ENCODE results near the gene TIAM2.
A peak's percentile ranks its signal among the peaks of the same experiment; 100 is the strongest.

Gene TIAM2

DNA sequence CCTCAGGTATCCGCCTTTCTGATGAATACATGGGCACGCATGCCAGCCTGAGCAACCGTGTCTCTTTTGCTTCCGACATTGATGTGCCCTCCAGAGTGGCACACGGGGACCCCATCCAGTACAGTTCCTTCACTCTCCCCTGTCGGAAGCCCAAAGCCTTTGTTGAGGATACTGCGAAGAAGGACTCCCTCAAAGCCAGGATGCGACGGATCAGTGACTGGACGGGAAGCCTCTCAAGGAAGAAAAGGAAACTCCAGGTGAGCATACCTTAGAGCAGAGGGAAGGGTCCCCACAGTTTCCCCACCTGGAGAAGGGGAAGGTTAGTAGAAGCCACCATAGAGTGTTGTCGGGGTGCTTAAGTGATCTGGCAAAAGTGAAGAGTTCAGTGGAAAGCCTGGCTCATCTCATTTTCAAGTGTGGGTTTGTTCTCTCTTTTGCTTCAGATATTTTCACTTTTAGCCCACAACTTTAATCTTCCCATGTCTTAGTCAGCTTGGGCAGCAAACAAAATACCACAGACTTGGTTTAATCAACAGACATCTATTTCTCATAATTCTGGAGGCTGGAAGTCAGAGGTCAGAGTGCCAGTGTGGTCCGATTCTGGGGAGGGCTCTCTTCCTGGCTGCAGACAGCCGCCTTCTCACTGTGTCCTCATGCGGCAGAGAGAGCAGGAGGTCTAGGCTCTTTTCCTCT, 135.2 kb downstream of the TIAM2 start:
- no peak for DNase-seq (ENCODE audit: low read depth)

- no peak for DNase-seq (ENCODE audit: low read depth)
Observed at GRCh38 chr6:155132617-155133016, 137.5 kb downstream of the TIAM2 start.

DNA sequence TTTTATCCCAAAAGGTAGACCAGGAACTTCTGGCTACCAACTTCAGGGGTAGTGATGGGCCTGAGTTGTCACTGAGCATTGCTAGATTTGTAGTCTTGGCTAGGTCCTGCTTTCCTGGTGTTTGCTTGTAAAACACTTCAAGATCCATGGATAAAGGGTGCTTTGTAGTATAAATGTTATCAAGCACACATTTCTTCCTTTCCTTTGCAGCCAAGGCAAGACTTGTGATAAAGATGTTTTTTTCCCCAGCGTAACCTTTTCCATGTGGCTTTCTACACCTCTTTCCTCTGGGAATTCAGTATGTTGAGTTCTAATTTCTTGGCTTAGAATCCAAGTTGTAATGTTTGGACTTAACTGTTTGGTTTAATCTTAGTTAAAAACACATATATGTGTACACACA, 145.9 kb downstream of the TIAM2 start:
- no peak for DNase-seq (ENCODE audit: low read depth)

DNA sequence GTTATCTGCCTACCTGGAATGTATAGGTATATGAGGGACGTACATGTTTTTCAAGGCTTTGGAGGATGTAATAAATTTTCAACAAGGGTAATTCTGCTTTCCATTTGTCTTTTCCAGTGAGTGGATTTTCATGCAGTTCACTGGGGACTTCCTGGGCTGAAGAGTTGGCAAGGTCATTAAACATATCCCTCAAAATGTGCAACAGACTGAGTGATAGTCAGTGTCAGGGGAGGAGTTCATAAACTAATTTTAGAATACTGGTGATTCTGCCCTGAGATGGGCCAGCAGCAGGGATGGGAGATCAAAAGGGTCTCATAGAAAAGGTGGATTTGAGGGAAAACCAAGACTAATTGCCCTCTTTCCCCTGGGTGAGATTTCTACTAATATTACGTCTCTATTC, 146.4 kb downstream of the TIAM2 start:
- DNase-seq (ENCODE audit: low read depth): no peak

DNA sequence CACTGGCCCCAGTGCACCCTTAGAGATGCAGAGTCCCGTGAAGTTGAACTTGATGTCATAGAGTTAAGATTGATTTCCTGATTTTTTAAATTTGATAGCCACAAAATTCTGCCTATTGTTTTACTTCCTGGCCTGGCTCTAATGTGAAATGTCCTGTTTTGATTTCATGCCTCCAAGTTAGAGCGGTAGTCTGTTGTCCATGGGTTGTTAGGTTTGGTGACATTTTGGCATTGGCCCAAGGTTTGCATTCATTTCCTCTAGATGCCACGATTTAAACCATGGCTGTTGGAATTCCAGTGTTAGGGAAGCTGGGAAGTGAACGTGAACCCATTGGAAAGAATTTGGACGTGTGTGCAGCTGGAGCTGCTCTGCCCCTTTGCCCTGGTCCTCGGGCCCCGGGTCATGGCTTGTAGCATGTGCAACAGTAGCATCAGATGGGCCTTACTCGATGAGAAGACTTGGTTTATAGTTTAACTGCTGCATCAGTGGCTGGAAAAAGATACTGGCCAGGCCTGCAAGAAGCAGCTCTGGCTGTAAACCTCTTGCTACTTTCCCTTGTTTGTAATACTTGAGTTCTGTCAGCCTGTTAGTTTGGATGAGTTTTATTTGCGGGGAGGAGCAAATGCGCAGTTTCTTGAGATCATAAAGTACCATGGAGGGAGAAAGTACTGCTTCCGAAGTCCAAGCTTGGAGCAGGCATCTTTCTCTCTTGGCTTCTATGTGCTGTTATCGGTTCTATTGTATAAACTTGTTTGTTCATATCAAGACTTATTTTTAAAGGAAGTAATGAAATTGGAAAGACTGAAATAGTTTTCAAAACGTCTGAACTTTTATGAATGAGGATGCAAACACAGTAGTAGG, 147.3 kb downstream of the TIAM2 start:
- no peak for DNase-seq (ENCODE audit: low read depth)

GRCh38 chr6:155143029-155143577, 148.0 kb downstream of the TIAM2 start:
- DNase-seq (ENCODE audit: low read depth): peak; percentile 64

- no peak for DNase-seq (ENCODE audit: low read depth)
Observed at GRCh38 chr6:155143578-155144106, 148.5 kb downstream of the TIAM2 start.

DNA sequence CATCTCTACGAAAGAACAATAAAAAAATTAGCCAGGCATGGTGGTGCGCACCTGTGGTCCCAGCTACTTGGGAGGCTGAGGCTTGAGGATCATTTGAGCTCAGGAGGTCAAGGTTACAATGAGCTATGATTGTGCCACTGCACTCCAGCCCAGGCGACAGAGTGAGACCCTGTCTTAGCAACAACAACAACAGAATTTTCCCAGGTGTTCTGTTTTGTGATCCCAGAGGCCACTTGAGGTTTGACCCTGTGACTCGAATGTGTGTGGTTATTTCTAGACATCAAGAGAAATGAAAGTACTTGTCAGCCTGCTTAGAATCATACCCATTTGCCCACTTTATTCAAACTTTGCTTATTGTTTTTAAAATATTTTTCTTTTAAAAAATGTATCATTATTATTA, 151.1 kb downstream of the TIAM2 start:
- DNase-seq (ENCODE audit: low read depth): no peak

DNA sequence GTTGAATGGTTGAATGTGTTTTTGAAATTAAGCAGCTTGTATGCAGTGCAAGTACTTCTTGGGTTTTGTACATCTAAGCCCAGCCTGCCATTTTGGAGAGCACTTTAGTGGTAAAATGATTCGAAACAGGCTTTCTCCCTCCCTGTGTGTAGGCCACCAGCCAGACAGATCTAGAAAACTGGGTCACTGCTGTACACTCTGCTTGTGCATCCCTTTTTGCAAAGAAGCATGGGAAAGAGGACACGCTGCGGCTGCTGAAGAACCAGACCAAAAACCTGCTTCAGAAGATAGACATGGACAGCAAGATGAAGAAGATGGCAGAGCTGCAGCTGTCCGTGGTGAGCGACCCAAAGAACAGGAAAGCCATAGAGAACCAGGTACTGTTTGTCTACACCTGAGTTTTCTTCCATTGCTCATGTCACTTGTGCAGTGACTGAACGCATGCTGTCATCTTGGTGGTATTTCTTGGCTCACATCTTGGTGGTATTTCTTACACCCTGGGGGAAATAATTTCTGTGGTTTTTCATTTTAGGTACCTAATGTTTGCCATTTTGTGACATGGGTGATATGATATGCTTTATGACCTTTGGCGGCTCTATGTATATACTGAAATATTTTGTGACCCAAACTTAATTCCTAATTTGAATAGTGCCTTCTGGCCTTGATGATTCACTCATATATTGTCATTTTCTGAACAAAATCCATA, 153.0 kb downstream of the TIAM2 start:
- DNase-seq (ENCODE audit: low read depth): no peak

GRCh38 chr6:155150967-155151671, 156.0 kb downstream of the TIAM2 start:
- DNase-seq (ENCODE audit: low read depth): no peak

DNA sequence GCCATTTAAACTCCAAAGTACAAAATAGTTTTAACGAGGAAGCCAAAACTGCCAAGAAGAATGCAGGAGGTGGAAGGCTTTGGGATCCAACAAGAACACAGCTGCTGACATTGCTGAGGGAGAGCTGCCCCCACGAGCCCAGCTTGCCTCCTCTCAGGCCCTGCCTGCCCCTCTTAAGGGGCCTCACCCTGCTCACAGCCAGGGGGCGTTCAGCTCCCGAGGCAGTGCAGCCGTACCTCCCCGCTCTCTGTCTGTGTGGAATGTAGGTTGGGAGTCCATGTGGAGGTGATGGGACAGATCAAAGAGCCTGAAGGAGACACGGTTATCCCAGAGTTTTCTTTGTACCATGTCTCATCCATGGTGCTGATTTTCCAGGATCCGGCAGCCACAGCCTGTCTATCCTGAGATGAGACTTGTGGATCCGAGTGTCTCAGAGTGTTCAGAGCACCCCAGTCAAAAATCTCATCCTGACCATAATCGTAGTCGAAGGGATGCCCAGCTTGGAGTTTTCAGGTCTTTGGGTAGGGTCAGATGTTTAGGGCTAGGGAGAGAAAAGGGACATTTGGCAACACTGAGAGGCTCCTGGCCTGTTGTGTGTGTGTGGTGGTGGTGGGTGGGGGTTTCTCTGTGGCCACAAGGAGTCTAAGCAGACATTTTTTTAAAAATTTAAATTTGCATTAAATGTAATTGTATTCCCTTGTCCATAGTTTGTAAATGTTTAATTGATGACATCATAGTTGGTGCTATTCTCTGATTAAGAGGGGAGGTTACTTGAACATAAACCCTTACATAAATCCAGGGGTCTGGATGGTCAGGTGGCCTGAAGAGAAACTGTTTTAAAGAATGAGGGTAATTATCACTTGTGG, 157.3 kb downstream of the TIAM2 start:
- DNase-seq (ENCODE audit: low read depth): no peak

- DNase-seq (ENCODE audit: low read depth): peak; percentile 71
Observed at GRCh38 chr6:155154158-155154830, 159.2 kb downstream of the TIAM2 start.

DNA sequence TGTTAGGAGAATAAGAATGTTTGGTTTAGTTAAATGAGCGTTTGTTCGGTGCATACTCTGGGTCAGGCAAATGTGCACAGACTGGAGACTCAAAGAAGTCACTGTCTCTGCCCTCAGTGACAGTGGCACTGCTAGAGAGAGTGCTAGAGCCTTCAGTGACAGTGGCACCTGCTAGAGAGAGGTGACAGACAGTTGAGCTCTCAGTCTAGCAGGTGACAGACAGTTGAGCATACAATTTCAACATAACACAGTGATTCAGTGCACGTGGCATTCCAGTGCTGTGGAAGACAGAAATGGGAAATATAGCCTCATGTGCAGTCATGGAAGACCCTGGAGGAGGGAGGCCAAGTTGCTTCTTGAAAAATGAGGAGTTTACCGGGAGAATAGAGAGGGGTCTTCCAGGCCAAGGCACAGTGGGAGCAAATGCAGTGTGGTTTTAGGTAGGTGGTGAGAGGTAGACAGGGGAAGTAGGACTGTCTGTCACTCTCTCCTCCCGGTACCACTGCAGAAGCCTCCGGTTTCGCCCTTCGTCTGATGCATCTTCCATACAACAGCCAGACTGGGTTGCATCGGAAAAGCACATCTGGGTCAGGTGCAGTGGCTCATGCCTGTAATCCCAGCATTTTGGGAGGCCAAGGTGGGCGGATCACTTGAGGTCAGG, 160.8 kb downstream of the TIAM2 start:
- DNase-seq (ENCODE audit: low read depth): no peak

DNA sequence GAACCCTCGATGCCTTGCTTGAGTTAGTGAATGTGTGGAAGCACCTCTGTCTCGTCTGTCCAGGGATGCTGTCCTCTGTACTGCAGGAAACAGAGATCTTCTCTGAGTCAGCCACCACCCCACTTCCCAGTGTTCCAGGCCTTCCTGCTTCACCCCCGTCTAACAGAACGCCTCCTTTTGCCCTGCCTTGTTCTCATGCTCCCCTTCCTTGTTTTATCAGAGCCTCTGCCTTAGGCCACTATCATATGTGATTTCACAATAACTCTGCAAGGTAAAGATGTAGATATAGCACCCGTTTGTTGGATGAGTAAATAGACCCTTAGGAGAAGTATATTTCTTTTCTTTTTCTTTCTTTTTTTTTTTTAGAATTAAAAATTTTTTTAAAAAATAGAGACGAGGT, 162.0 kb downstream of the TIAM2 start:
- no peak for DNase-seq (ENCODE audit: low read depth)

DNA sequence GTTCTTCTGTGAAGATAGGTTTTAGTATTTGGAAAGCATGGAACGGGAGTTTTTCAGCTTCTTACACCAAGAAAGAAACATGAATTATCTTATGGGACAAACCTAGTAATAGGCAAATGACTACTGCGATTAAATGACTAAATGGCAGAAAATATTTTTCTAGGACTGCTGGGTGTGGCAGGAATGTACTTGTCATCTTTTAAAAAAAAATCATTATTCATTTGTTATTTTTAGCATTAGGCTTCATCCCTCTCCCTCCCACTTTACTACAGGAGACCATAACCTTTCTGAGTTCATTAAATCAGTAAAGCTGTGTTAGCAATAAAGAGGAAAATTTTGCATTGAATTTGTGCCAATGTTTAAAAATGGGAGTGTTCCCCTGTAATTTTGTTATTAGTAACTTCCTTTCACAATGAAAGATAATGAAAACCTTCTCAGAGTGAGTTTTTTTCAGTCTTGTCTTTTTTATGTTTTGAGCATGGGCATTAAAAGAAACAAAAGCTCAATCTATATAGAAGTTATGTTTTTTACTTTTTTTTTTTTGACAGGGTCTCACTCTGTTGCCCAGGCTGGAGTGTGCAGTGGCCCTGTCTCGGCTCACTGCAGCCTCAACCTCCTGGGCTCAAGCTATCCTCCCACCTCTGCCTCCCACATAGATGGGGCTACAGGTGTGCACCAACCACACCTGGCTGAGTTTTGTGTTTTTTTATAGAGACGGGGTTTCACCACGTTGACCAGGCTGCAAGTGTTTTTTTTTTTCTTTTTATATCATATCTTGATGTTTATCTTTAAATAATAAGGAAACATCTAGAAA, 163.1 kb downstream of the TIAM2 start:
- no peak for DNase-seq (ENCODE audit: low read depth)

- peak; percentile 51 for DNase-seq (ENCODE audit: low read depth)
Observed at GRCh38 chr6:155162682-155163081, 167.6 kb downstream of the TIAM2 start.

- DNase-seq (ENCODE audit: low read depth): no peak
Observed at GRCh38 chr6:155163601-155164000, 168.5 kb downstream of the TIAM2 start.

- no peak for DNase-seq (ENCODE audit: low read depth)
Observed at GRCh38 chr6:155165029-155165710, 170.1 kb downstream of the TIAM2 start.
